T-helper 2 cell (primary cell): ENCODE results near the gene PDCD4.

Experiments used
- DNase-seq, 5 experiments: peaks; one replicate each; pipeline versions ENCODE4 v3.0.0 to v3.0.0-alpha.2; 2012 to 2022
- total RNA-seq, 2 donors: gene quantifications; one replicate each; lab custom pipeline; 2026; lab: John Stamatoyannopoulos, UW

Gene PDCD4
- 258 to 417 reads per million in 2 donors for total RNA-seq

DNA sequence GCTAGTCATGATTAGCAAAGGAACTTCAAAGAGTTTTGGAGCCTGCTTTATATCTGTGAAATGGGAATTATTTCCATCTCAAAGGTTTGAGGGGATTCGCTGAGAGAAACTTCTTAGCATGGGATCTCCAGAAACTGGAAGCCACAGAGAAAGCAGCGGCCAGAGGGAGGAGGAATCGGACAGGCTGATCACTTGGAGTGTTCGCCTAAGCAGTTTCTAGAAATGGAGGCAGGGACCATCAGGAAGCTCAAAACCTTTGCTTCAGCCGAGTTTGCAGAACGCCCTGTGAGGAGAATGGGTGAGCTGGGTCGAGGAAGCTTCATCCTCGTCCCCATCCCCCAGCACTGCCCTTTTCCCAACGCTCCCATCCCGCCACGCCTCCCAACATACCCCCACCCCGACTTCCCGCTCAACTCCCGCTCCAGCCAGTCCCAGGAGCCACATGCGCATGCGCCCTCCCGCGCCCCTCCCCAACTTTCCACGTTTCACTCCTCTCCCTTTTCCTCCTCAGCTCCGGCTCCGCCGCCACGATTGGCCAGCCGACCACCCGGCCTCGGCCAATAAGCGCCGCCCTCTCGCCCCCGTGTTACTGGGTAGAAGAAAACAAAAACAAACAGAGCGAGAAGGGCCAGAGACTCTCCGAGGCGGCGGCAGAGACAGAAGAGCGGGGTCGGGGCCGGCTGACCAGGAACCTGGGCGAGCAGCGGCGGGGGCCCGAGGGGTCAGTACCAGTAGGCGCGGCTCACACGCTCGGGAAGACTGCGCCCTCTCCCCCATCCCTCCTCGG lies at the start of gene PDCD4:
Gene PDCD4 (plus strand): TSS at position 631 of the 787 bp plus-strand sequence. CDS start 4,100 bp downstream, outside the sequence.
- peak; percentile 93 to 96 (median 94) for DNase-seq

- DNase-seq: no peak
These were observed 49.6 kb upstream of the PDCD4 start for GRCh38 chr10:110822035-110822711.

DNA sequence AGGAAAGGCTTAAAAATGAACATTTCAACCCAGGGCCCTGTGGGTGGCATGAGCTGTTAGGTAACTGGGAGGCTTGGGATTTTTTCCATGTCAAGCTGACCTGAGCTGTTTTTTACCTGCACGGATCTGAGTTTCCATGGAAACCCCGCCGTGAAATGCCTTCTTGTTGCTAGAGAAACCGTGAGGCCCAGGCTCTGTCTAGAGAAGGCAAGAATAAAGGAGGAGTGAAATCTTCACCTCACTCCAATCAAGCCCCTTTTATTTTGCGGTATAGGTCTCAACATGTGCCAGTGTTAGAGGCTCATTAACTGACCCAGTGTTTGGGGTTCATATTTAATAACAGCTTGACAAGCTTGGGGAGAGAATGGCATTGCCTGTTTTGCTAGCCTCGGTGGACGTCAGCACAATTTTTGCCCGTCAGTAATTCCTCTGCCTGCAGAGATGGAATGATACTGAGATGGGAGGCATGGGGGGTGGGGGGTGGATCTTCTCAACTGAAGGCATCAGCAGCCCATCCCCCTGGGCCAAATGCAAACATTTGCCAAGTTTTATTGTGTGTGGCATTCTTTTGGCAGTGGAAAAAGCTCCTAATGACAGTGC lies 48.9 kb upstream of the PDCD4 start:
- DNase-seq: no peak

DNA sequence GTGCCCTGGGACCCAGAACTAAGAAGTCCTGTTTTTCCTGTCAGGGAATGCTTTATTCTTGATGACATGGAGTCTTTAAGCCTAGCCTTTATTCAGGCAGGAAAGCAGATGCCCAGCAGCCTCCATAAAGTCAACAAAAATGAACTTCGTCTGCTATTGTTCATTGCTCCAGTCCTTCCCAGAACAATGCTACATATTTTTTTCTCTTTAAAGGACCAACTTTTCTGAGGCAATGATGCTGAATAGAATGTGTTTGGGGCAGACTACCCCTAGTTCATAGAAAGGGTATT lies 47.6 kb upstream of the PDCD4 start:
- no peak for DNase-seq

DNA sequence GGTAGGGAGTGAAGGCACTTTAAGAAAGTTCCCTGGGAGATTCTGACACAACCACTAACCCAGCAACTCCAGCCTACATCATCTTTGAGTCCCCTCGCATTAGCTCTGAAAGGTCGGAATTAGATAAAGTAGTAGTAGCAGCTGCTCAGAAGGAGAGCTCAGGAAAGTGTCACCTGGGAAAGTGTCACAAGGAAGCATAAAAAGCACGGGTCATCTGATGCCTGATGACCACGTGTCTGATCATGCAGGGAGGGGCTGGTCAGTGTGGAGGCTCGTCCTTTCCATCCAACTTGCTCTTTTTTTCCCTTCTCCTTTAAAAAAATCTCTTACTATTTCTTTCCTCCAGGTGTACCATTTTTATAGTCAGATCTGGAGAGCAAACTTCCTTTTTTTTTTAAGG lies 47.1 kb upstream of the PDCD4 start:
- DNase-seq: no peak

- no peak for DNase-seq
These were observed 46.2 kb upstream of the PDCD4 start for GRCh38 chr10:110825508-110825907.

DNA sequence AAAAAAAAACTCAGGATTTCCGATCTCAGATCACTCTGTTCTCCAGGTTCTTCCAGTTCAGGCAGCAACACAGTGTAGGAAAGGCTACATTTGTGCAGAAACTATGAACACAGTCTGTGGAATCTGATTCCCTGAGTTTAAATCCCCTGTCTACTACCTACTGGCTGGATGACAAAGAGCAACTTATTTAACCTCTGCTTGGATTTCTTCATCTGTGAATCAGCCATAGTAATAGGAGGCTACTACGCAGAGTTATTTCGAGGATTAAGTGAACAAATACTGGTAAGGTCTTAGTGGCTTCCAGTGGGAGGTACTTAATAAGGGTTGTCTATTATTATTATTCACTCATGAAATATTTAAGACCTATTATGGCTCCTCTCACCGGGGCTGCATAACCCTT lies 44.3 kb upstream of the PDCD4 start:
- no peak for DNase-seq

GRCh38 chr10:110827875-110828274 lies 43.9 kb upstream of the PDCD4 start:
- DNase-seq: no peak

GRCh38 chr10:110828525-110828924 lies 43.2 kb upstream of the PDCD4 start:
- DNase-seq: no peak

DNA sequence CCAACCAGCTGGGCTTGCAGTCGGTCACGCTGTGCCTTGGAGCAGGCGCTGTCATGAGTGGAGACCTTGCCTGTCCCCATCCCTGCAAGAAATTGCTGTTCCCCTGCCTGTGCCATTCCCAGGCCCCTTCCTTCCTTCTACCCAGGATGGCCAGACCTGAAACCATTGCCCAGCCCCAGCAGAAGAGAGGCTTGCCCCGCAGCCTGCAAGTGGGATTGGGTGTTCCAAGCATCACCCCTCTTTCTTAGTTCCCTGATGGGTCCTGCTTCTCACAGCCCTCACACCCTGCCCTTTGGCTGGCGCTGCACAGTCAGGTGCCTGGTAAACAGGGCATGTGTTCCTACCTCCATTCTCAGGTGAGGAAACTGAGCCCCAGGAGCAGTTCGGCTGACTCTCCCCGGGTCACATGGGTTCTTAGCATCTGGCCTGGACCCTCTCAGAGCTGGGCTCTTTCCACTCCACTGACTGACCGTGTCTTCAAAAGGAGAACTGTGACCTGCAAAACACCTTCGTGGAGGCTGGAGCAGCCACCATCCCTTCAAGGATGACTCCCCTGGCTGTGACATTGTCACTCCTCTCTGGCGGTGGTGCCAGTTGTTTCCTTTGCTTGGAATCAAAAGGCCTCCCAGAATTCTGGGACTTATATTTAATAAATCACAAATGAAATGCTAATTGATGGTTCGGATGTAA lies 41.9 kb upstream of the PDCD4 start:
- no peak for DNase-seq

- no peak for DNase-seq
These were observed 38.3 kb upstream of the PDCD4 start for GRCh38 chr10:110833234-110833940.

DNA sequence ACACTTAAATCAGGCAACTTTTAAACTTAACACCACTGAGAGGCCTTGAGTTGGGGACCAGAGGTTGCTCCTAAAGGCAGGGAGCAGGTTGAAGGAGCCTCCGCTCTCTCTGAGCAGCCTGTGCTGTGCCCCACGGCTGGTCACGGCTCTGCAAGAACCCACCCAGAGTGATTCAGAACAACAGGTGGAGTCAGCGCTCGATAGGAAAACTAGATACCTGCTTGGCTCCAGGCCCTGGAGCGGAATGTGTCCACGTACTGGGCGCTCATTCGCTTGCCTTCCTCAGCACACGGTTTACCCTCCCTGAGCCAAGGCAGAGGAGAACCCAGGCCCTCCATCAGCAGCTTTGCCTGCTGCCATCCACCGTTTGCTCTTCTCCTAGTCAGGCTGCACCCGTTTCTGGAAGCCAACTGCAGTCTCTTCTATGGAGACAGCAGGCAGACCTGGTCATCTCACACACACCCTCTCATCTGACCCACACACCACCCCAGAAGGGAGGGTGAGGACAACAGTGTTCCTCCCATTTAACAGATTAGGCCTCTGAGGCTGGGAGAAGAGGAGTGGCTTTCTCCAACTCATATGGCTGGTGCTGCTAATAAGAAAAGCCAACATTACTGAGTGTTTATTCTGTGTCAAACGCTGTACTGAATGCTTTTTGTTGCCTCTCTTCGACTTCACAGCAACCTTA lies 37.6 kb upstream of the PDCD4 start:
- no peak for DNase-seq

DNA sequence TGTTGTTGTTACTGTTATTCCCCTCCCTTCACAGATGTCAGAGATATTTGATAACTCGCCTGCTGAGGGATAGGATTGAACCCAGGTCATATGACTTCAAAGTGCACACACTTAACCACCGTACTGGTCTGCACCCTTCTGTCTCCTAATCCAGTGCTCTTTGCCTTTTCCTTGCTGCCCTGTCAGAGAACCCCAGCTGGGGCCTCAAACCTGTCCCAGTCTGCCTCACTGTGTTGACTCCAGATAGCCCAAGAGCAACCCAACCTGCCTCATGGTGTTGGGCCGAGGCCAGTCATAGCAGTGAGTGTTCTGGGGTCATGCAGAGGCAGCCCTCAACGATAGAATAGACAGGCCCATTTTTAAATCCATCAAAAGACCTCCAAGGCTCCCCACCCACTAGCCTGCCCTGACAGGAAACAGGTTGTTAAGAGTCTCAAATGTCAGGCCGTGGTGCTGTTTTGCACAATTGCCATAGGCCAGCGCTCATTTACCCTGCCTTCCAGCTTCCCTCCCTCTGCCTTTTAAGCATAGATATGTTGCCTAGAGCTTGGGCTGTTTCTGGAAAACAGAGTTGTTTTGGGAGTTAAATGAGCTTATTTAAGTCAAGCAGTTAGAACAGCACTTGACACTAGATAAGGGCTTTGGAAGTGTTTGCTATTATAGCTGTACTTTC lies 37.0 kb upstream of the PDCD4 start:
- DNase-seq: no peak

GRCh38 chr10:110835841-110836240 lies 35.9 kb upstream of the PDCD4 start:
- DNase-seq: no peak

DNA sequence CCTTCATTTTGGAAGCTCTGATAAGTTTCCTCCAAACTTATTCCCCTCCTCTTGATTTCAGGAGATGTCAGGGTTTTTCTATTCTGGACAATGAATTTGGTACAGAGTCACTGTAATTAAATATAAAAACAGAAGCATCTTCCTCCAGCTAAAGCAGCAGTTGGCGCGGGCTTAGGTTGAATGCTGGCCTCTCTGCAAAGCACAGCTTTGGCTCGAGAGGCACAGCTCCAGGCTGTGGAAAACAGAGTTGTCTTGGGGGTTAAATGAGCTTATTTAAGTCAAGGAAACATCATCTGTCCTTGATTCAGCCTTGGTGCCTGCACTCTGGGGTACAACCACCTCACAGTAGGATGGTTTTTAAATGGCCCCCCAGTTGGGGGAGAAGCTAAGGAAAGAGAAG lies 35.0 kb upstream of the PDCD4 start:
- DNase-seq: no peak

GRCh38 chr10:110837418-110838171 lies 34.1 kb upstream of the PDCD4 start:
- no peak for DNase-seq

GRCh38 chr10:110840225-110840922 lies 31.4 kb upstream of the PDCD4 start:
- no peak for DNase-seq

DNA sequence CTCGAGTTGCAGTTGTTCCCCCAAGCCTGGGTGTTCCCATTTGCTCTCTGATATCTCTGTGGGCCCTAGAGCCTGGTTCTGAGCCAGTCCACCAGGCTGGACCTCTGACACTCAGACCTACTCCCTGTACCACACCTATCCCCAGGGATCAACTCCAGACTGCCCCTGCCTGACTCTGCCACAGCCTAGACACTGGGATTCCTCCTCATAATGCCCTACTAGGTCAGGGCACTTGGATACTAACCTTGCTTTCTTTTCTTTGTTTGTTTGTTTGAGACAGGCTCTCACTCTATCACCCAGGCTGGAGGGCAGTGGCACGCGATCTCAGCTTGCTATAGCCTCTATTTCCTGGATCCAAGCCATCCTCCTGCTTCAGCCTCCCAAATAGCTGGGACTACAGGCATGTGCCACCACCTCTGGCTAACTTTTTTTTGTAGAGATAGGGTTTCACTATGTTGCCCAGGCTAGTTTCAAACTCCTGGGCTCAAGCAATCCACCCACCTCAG lies 30.8 kb upstream of the PDCD4 start:
- no peak for DNase-seq

GRCh38 chr10:110841767-110842267 lies 29.9 kb upstream of the PDCD4 start:
- DNase-seq: no peak
